Omental fat pad (tissue), 4 donors: ENCODE results near the gene TAS2R4. TPM values are rescaled to one million over a fixed set of nuclear protein-coding genes. Genes with fewer than 3 reads are reported as not detected.
"Not testable (repeated sequence)": the region's sequence is repeated elsewhere in the genome, so short reads cannot be mapped to it uniquely, and the experiment has no call there.

ENCODE experiments used
- ATAC-seq: fragments of 150-250 bp; one replicate; pipeline ENCODE4 v1.9.1; 2016; ENCODE audit warnings: mild to moderate bottlenecking, moderate library complexity; ENCODE audit not compliant: low FRiP score
- DNase-seq: peaks from one replicate; pipeline ENCODE4 v3.0.0-alpha.2; 2019; ENCODE audit warnings: low spot score
- small RNA-seq: library from RNA; depleted of rRNA; stranded (forward); fragments of <200 nt; gene quantifications from one replicate; pipeline ENCODE3, GENCODE V24; 2016
- total RNA-seq, 4 donors: library from RNA; depleted of rRNA; stranded (reverse); fragments of >200 nt; gene quantifications; one replicate each; pipeline ENCODE4 v1.1.0, GENCODE V29; 2016
- TF ChIP-seq, protein P1 (sequence below), 3 donors: fragments of 450-650 bp; IDR thresholded peaks; one replicate each; pipeline ENCODE4 v1.5.1; 2016 to 2017; ENCODE audit warnings: antibody characterized with exemption in 3 of 3, mild to moderate bottlenecking in 3 of 3, moderate library complexity in 2 of 3

Gene TAS2R4
- total RNA-seq, 4 donors from 2014 or later, result 0.84 to 3.6 (median 1.6) TPM

DNA sequence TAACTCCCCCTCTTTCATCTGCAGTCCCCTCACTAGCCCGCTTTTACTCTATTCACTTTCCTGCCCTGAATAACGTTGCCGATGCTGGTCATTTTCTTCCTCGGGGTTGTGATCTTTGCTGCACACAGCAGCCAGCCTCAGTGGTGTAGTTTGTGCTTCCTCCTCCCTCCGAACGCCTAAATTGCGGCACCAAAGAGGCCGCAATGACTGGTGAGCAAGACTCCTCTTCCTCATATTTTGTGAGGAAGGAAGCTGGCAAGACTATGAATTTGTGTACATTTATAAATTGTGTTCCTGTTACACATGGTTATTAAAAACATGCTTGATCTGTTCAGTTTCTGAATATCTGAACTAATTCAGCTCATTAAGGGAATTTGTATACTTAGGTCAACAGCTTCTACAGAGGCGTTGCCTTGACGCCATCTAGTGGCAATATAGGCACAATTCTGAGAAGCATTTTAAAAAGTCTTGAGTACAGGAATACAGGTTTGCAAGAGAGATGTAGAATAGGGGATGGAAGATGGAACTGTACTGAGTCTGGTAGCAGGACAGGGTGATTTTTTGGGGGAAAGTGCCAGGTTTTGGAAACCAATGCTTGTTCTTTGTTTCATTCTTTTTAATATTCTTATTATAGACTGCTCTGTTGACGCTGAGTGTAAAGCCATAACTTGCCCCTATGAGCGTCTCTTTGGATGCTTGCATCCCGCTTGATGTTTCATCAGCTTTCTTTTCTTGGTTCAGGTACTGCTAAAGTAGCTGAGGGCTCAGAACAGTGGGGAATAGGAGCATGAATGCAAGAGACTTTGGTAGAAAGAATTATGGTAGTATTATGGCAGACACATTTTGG lies 9.5 kb downstream of the TAS2R4 start:
- DNase-seq (no peak), ATAC-seq (no peak)
- TF ChIP-seq, protein P1, sequence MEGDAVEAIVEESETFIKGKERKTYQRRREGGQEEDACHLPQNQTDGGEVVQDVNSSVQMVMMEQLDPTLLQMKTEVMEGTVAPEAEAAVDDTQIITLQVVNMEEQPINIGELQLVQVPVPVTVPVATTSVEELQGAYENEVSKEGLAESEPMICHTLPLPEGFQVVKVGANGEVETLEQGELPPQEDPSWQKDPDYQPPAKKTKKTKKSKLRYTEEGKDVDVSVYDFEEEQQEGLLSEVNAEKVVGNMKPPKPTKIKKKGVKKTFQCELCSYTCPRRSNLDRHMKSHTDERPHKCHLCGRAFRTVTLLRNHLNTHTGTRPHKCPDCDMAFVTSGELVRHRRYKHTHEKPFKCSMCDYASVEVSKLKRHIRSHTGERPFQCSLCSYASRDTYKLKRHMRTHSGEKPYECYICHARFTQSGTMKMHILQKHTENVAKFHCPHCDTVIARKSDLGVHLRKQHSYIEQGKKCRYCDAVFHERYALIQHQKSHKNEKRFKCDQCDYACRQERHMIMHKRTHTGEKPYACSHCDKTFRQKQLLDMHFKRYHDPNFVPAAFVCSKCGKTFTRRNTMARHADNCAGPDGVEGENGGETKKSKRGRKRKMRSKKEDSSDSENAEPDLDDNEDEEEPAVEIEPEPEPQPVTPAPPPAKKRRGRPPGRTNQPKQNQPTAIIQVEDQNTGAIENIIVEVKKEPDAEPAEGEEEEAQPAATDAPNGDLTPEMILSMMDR (IDR thresholded peaks at IDR 0.05), result no peak

DNA sequence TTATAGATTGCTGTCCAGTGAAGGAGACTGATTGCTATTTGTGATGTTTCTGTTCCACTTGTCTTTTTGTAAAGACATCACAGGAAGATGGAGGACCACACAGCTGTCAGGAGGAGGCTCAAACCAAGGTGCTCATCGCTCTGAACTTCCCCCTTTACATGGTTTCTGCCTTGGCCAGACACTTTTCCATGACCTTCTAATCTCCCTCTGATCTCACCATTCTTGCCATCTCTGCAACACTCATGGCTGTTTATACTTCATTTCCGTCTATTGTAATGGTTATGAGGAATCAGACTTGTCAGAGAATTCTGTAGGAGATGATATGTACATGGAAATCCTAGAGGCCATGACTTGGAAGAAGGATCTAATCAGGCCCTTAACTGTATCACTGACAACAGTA lies 11.8 kb downstream of the TAS2R4 start:
- ATAC-seq (no peak), DNase-seq (no peak)
- TF ChIP-seq, protein P1 (IDR thresholded peaks at IDR 0.05), result no peak

DNA sequence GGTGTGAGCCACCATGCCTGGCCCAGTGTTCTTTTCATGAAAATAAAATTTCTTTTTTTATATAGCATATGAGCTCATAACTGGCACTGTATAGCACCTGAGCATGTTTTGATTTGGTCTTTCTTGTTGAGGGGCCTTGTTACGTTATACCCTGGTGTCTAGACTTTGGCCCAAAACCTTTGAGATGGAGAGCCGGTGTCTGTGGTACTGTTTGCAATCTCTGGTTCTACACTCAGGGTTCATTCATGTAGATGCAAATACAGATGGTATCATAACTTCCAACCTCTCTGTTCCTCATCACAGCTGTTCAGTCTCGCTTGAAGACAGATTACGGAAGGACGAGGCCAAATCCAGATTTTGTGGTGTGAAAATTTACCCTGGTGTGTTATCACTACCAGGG lies 13.4 kb downstream of the TAS2R4 start, which contains the start of gene TAS2R5:
Gene TAS2R5 (plus strand): TSS at position 301 of the 400 bp plus-strand sequence. CDS start 145 bp downstream, outside the sequence.
- no peak for ATAC-seq
- TF ChIP-seq, protein P1 (IDR thresholded peaks at IDR 0.05), result no peak

DNA sequence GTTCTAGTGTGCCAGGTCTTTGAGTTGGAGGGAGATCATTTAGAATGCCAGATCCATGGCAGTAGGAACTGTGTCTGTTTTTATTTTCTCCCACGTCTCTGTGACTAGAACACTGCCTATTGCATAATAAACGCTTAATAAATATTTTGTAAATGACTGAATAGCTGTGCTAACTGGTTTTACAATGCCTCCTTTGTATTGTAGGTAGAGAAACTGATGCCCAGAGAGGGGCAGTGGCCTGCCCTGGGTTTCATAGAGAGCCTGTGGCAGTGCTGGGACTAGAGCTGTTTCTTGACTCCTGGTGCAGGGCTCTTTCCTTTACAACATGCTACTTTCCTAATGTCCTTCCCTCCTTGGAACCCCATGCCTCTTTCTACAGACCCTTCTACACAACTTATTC lies 16.1 kb downstream of the TAS2R4 start:
- TF ChIP-seq, protein P1 (IDR thresholded peaks at IDR 0.05), result no peak
- ATAC-seq, result no peak
- DNase-seq, result no peak

More for the DNA sequence above, 13.4 kb downstream of the TAS2R4 start, which contains the start of gene TAS2R5:
- DNase-seq, result no peak

DNA sequence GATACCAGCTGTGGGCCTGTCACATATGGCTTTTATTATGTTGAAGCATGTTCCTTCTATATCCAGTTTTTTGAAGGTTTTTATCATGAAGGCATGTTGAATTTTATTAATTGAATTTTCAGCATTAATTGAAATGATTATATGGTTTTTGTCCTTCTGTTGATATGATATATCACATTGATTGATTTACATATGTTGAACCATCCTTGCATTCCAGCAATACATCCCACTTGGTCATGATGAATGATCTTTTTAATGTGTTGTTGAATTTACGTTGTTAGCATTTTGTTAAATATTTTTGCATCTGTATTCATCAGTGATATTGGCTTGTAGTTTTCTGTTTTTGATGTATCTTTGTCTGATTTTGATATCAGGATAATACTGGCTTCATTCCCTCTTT lies 43.6 kb downstream of the TAS2R4 start:
- TF ChIP-seq, protein P1 (IDR thresholded peaks at IDR 0.05), result no peak
- no peak for DNase-seq
- ATAC-seq, result no peak

DNA sequence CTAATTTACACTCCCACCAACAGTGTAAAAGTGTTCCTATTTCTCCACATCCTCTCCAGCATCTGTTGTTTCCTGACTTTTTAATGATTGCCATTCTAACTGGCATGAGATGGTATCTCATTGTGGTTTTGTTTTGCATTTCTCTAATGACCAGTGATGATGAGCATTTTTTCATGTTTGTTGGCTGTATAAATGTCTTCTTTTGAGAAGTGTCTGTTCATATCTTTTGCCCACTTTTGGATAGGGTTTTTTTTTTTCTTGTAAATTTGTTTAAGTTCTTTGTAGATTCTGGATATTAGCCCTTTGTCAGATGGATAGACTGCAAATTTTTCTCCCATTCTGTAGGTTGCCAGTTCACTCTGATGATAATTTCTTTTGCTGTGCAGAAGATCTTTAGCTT lies 46.0 kb downstream of the TAS2R4 start:
- not testable (repeated sequence) for ATAC-seq, DNase-seq

Small RNA genes within 50 kb of the gene (small RNA-seq; reads per million reads assigned to genes)
- gene RNU1-82P, result not detected

Other genes with a start within 250 kb of the TAS2R4 start
- gene AGK, start 225.3 kb upstream of the TAS2R4 start, total RNA-seq, result 10 to 100 TPM; 17.3 to 22.5 (median 19.7) TPM
- 10 to 100 TPM; 12.4 to 28.4 (median 19.6) TPM for gene DENND11, start 74.5 kb upstream of the TAS2R4 start, total RNA-seq
- gene WEE2, start 68.3 kb upstream of the TAS2R4 start, total RNA-seq, result under 1 TPM in 1 of 4 donors, not detected in 3; 0.79 TPM
- gene SSBP1, start 38.3 kb upstream of the TAS2R4 start, total RNA-seq, result 100 to 1,000 TPM in 2 of 4 donors, 10 to 100 TPM in 2; 76.8 to 106 (median 92.0) TPM
- gene TAS2R3, start 12.6 kb upstream of the TAS2R4 start, total RNA-seq, result 1 to 10 TPM in 2 of 4 donors, under 1 TPM in 2; 0.63 to 5.4 (median 1.8) TPM
- gene TAS2R5, start 13.5 kb downstream of the TAS2R4 start, total RNA-seq, result 1 to 10 TPM; 2.0 to 4.9 (median 3.4) TPM
- not detected for gene PRSS37, start 64.8 kb downstream of the TAS2R4 start, total RNA-seq
- gene OR9A4, start 139.7 kb downstream of the TAS2R4 start, total RNA-seq, result under 1 TPM in 1 of 4 donors, not detected in 3; 0.95 TPM
- 1 to 10 TPM in 1 of 4 donors, under 1 TPM in 3; 0.25 to 1.1 (median 0.53) TPM for gene CLEC5A, start 170.3 kb downstream of the TAS2R4 start, total RNA-seq
- not detected for gene TAS2R38, start 197.1 kb downstream of the TAS2R4 start, total RNA-seq
- 10 to 100 TPM in 1 of 4 donors, 1 to 10 TPM in 1, under 1 TPM in 2; 0.93 to 27.6 (median 1.2) TPM for gene MGAM, start 219.2 kb downstream of the TAS2R4 start, total RNA-seq